Fibroblast of skin of right quadriceps (primary cell): ENCODE data around the gene G6PD.
"Not testable (repeated sequence)": the region's sequence is repeated elsewhere in the genome, so short reads cannot be mapped to it uniquely, and the experiment has no call there.

ENCODE experiments used
- DNase-seq: peaks from one replicate; pipeline ENCODE4 v3.0.0-alpha.2; 2013

G6PD gene

GRCh38 chrX:154542723-154543424, 3.8 kb downstream of the G6PD start:
- DNase-seq: no peak

- peak; percentile 94 for DNase-seq
Measured at GRCh38 chrX:154541896-154542722, 4.5 kb downstream of the G6PD start.

GRCh38 chrX:154541589-154541895, 5.1 kb downstream of the G6PD start:
- DNase-seq: no peak

- no peak for DNase-seq
Measured at GRCh38 chrX:154540897-154541535, 5.6 kb downstream of the G6PD start.

GRCh38 chrX:154540365-154540764, 6.3 kb downstream of the G6PD start:
- not testable (repeated sequence) for DNase-seq

- DNase-seq: no peak
Measured at GRCh38 chrX:154539077-154539476, 7.6 kb downstream of the G6PD start.

- DNase-seq: no peak
Measured at GRCh38 chrX:154535892-154536291, 10.8 kb downstream of the G6PD start.

- peak; percentile 75 for DNase-seq
Measured at GRCh38 chrX:154534526-154535322, 11.9 kb downstream of the G6PD start.

- DNase-seq: no peak
Measured at GRCh38 chrX:154532690-154533089, 14.0 kb downstream of the G6PD start.

GRCh38 chrX:154531626-154532025, 15.0 kb downstream of the G6PD start:
- peak; percentile 14 for DNase-seq

- DNase-seq: no peak
Measured at GRCh38 chrX:154530286-154530685, 16.4 kb downstream of the G6PD start.

- no peak for DNase-seq
Measured at GRCh38 chrX:154529206-154529612, 17.4 kb downstream of the G6PD start.

- peak; percentile 70 for DNase-seq
Measured at GRCh38 chrX:154526901-154527675, 19.6 kb downstream of the G6PD start.

GRCh38 chrX:154525606-154526490, 20.8 kb downstream of the G6PD start:
- no peak for DNase-seq

- DNase-seq: no peak
Measured at GRCh38 chrX:154519389-154519788, 27.3 kb downstream of the G6PD start.

GRCh38 chrX:154517101-154517781, 29.4 kb downstream of the G6PD start:
- no peak for DNase-seq

GRCh38 chrX:154516656-154517100, 30.0 kb downstream of the G6PD start:
- DNase-seq: peak; percentile 48

GRCh38 chrX:154515966-154516655, 30.5 kb downstream of the G6PD start, which contains the start of gene FAM3A:
TSS of gene FAM3A (minus strand) at chrX:154516232. CDS start at chrX:154515772, 460 bp downstream.
- DNase-seq: peak; percentile 86

GRCh38 chrX:154515090-154515965, 31.3 kb downstream of the G6PD start:
- no peak for DNase-seq
